SK-N-SH (cell line): Measurements from ENCODE around the gene OPTC. TPM values are rescaled to one million over a fixed set of nuclear protein-coding genes. Genes with fewer than 3 reads are reported as not detected.
A peak's percentile ranks its signal among the peaks of the same experiment; 100 is the strongest.

Experiments
- CTCF ChIA-PET: fragments of 300-600, 350-600 bp; formaldehyde crosslinking; extraction: SDS; loops from one replicate; lab custom pipeline; 2021; lab: Yijun Ruan, JAX
- POLR2A ChIA-PET: fragments of 350-600 bp; sonication (Branson Sonifier 250); formaldehyde crosslinking; extraction: SDS; loops from one replicate; lab custom pipeline; 2020; ENCODE audit warnings: antibody characterized with exemption, inconsistent platforms; lab: Yijun Ruan, JAX
- DNase-seq: peaks from one replicate; pipeline ENCODE4 v3.0.0; 2012
- H2AFZ ChIP-seq: fragments of 200-600 bp; sonication (generic); 2 replicates; pipeline ENCODE4 v1.8.1; 2016; ENCODE audit warnings: antibody characterized with exemption, mild to moderate bottlenecking, low read depth
- H3F3A ChIP-seq: fragments of 200-600 bp; sonication (generic); replicated peaks from 2 replicates; pipeline ENCODE3; 2016; ENCODE audit warnings: antibody characterized with exemption, mild to moderate bottlenecking; ENCODE audit not compliant: insufficient read depth
- H3K27ac ChIP-seq, 2 experiments: fragments of 200-500 bp in 1 of 2; fragments of 200-600 bp in 1 of 2; sonication (Bioruptor generic) in 1 of 2; sonication (generic), shearing (Covaris generic) in 1 of 2; 2 replicates each; pipeline versions ENCODE4 v1.5.1 to v1.6.1; 2014 to 2016; ENCODE audit warnings: low read depth in 2 of 2, inconsistent platforms in 1 of 2, low read length in 1 of 2, mild to moderate bottlenecking in 1 of 2, mixed read lengths in 1 of 2
- H3K27me3 ChIP-seq: fragments of 200-600 bp; sonication (generic), shearing (Covaris generic); 2 replicates; pipeline ENCODE4 v1.6.1; 2016; ENCODE audit warnings: mixed run types; ENCODE audit not compliant: insufficient read depth
- H3K36me3 ChIP-seq, 2 experiments: fragments of 200-500 bp in 1 of 2; fragments of 200-600 bp in 1 of 2; sonication (Bioruptor generic) in 1 of 2; sonication (generic) in 1 of 2; replicated peaks in 1 of 2; 2 replicates each; pipeline versions ENCODE3 to v1.5.1; 2014 to 2016; ENCODE audit warnings: low read length in 1 of 2, mild to moderate bottlenecking in 1 of 2; ENCODE audit not compliant: insufficient read depth in 2 of 2, control insufficient read depth in 1 of 2
- H3K4me1 ChIP-seq, 2 experiments: fragments of 200-500 bp in 1 of 2; fragments of 200-600 bp in 1 of 2; sonication (Bioruptor generic) in 1 of 2; sonication (generic), shearing (Covaris generic) in 1 of 2; 2 replicates each; pipeline versions ENCODE4 v1.5.1 to v1.6.1; 2014 to 2016; ENCODE audit warnings: low read depth in 1 of 2, low read length in 1 of 2, mixed run types in 1 of 2; ENCODE audit not compliant: insufficient read depth in 2 of 2, control insufficient read depth in 1 of 2
- H3K4me2 ChIP-seq: fragments of 200-600 bp; sonication (generic), shearing (Covaris generic); 2 replicates; pipeline ENCODE4 v1.6.1; 2017; ENCODE audit warnings: mixed run types
- H3K4me3 ChIP-seq, 2 experiments: fragments of 200-500 bp in 1 of 2; fragments of 200-600 bp in 1 of 2; sonication (Bioruptor generic) in 1 of 2; sonication (generic), shearing (Covaris generic) in 1 of 2; 2 replicates each; pipeline versions ENCODE4 v1.5.1 to v1.8.1; 2014 to 2016; ENCODE audit warnings: low read depth in 2 of 2, inconsistent platforms in 1 of 2, low read length in 1 of 2, mild to moderate bottlenecking in 1 of 2, mixed read lengths in 1 of 2, moderate library complexity in 1 of 2
- H3K79me2 ChIP-seq: fragments of 200-600 bp; sonication (generic); 2 replicates; pipeline ENCODE4 v1.8.1; 2017; ENCODE audit warnings: mild to moderate bottlenecking; ENCODE audit not compliant: insufficient read depth
- H3K9ac ChIP-seq: fragments of 200-600 bp; sonication (generic); 2 replicates; pipeline ENCODE4 v1.6.1; 2017; ENCODE audit warnings: mixed run types
- H3K9me2 ChIP-seq: fragments of 200-600 bp; sonication (generic); 2 replicates; pipeline ENCODE4 v1.6.1; 2017; ENCODE audit warnings: mixed run types
- H3K9me3 ChIP-seq: fragments of 200-600 bp; sonication (generic); 2 replicates; pipeline ENCODE4 v1.6.1; 2017; ENCODE audit warnings: mixed run types, mild to moderate bottlenecking, moderate library complexity
- H4K20me1 ChIP-seq: fragments of 200-600 bp; sonication (generic); 2 replicates; pipeline ENCODE4 v1.6.1; 2017; ENCODE audit warnings: mild to moderate bottlenecking, mixed run types; ENCODE audit not compliant: insufficient read depth
- CHD2 ChIP-seq: fragments of 150-350 bp; IDR thresholded peaks from 2 replicates; pipeline ENCODE4 v1.6.1; 2018; ENCODE audit warnings: low read length; ENCODE audit not compliant: partially characterized antibody
- ELF1 ChIP-seq: IDR thresholded peaks from 2 replicates; pipeline ENCODE4 v1.4.0; 2012
- FOSL2 ChIP-seq: IDR thresholded peaks from 2 replicates; pipeline ENCODE4 v1.4.0; 2012; ENCODE audit warnings: low read depth, mild to moderate bottlenecking, moderate library complexity, borderline replicate concordance
- FOXJ3 ChIP-seq: sonication (generic); formaldehyde crosslinking; IDR thresholded peaks from 2 replicates; pipeline ENCODE4 v1.5.1; 2020; ENCODE audit warnings: mild to moderate bottlenecking, missing genetic modification reagents
- GATA2 ChIP-seq: sonication (generic); formaldehyde crosslinking; IDR thresholded peaks from 2 replicates; pipeline ENCODE4 v1.5.0; 2020; ENCODE audit warnings: mild to moderate bottlenecking, missing genetic modification reagents
- JUND ChIP-seq: IDR thresholded peaks from 2 replicates; pipeline ENCODE4 v1.4.0; 2012
- MEF2A ChIP-seq: IDR thresholded peaks from 2 replicates; pipeline ENCODE4 v1.4.0; 2012; ENCODE audit warnings: low read depth, borderline replicate concordance
- MXI1 ChIP-seq: IDR thresholded peaks from 2 replicates; pipeline ENCODE4 v1.6.1; 2012; ENCODE audit warnings: mild to moderate bottlenecking, low read depth, low read length, improper control_type of control experiment
- NRF1 ChIP-seq: IDR thresholded peaks from 2 replicates; pipeline ENCODE4 v1.6.1; 2012; ENCODE audit warnings: low read depth, mild to moderate bottlenecking, low read length
- PBX3 ChIP-seq: IDR thresholded peaks from 2 replicates; pipeline ENCODE4; 2012
- POLR2AphosphoS5 ChIP-seq: IDR thresholded peaks from 2 replicates; pipeline ENCODE4 v1.6.1; 2012; ENCODE audit warnings: low read depth, low read length
- RCOR1 ChIP-seq: fragments of 150-350 bp; IDR thresholded peaks from 2 replicates; pipeline ENCODE4 v1.6.1; 2017; ENCODE audit warnings: antibody characterized with exemption, low read length
- REST ChIP-seq: IDR thresholded peaks from 2 replicates; pipeline ENCODE4 v1.6.1; 2012; ENCODE audit warnings: mild to moderate bottlenecking, low read depth, low read length, moderate library complexity
- RXRA ChIP-seq: IDR thresholded peaks from 2 replicates; pipeline ENCODE4 v1.4.0; 2012; ENCODE audit warnings: low read depth, mild to moderate bottlenecking, borderline replicate concordance
- SIN3A ChIP-seq: IDR thresholded peaks from 2 replicates; pipeline ENCODE4 v1.6.1; 2012; ENCODE audit warnings: low read depth, mild to moderate bottlenecking, low read length, moderate library complexity, borderline replicate concordance
- SMC3 ChIP-seq: IDR thresholded peaks from 2 replicates; pipeline ENCODE4 v1.6.1; 2012; ENCODE audit warnings: low read depth, low read length, improper control_type of control experiment
- TCF12 ChIP-seq: IDR thresholded peaks from 2 replicates; pipeline ENCODE4 v1.4.0; 2012
- USF1 ChIP-seq: IDR thresholded peaks from 2 replicates; pipeline ENCODE4 v1.4.0; 2012; ENCODE audit warnings: low read depth, borderline replicate concordance
- ZBTB33 ChIP-seq: IDR thresholded peaks from 2 replicates; pipeline ENCODE4 v1.4.0; 2012; ENCODE audit warnings: low read depth, borderline replicate concordance
- WGBS: methylation state at CpG from one replicate; pipeline ENCODE4 v1.1.6; 2017; ENCODE audit warnings: low lambda C conversion rate; 5-methylcytosine and 5-hydroxymethylcytosine counted together
- polyA plus RNA-seq, 3 experiments: library from polyadenylated mRNA; depleted of rRNA; stranded (reverse); fragments of >200 nt; gene quantifications; 2 replicates each; pipeline ENCODE4 v1.2.3, GENCODE V29; 2012
- TF ChIP-seq, protein P1 (sequence below): fragments of 150-350 bp; IDR thresholded peaks from 2 replicates; pipeline ENCODE4 v1.6.1; 2016; ENCODE audit warnings: mild to moderate bottlenecking, low read depth, low read length

Gene OPTC
- polyA plus RNA-seq, 1 of the 3 experiments (the other 2 are of a cell fraction) = not detected

- peak; percentile 12; the same call in 1 of the 2 replicates for TF ChIP-seq REST
- TF ChIP-seq GATA2 = no peak
- TF ChIP-seq USF1 = no peak
- TF ChIP-seq FOSL2 = no peak
- TF ChIP-seq MEF2A = no peak
- no peak for TF ChIP-seq ELF1
- 0 out of 2 replicates have a peak, but pooled peaks have one; percentile 26 for TF ChIP-seq SIN3A
These were observed 62.3 kb downstream of the OPTC start (continued) for GRCh38 chr1:203556047-203556851.

GRCh38 chr1:203557390-203557789 lies 63.4 kb downstream of the OPTC start:
- peak overlapping the region; percentile 83 for H3K4me2 ChIP-seq
- POLR2A ChIA-PET = no interaction called here
- H3F3A ChIP-seq = peaks cover 63% of the 10 kb centered on the region
- no peaks in the 10 kb centered on the region for H3K27me3 ChIP-seq
- H3K36me3 ChIP-seq = no peaks in the 10 kb centered on the region
- H3K79me2 ChIP-seq = no peaks in the 10 kb centered on the region
- DNase-seq = no peak
- peak overlapping the region; percentile 6 to 43; a peak in 3 of 4 replicates for H3K4me3 ChIP-seq
- no peak overlapping the region for H2AFZ ChIP-seq
- H3K9ac ChIP-seq = peak overlapping the region; percentile 84
- H3K27ac ChIP-seq = peak overlapping the region; percentile 96 to 99
- H4K20me1 ChIP-seq = no peaks in the 10 kb centered on the region
- peaks cover 37 to 41% of the 10 kb centered on the region in 2 experiments for H3K4me1 ChIP-seq
- 17% methylated on average over 7 of the region's 7 CpGs for WGBS
- no peaks in the 10 kb centered on the region for H3K9me2 ChIP-seq
- CTCF ChIA-PET = interaction anchor here (1.0 to 1.7 kb wide), 2 partner anchors 12 to 145 kb away, joined by 3 to 6 read pairs; no protein-coding TSS in a partner anchor
- H3K9me3 ChIP-seq = no peaks in the 10 kb centered on the region
- TF ChIP-seq ZBTB33 = peak; percentile 84
- TF ChIP-seq USF1 = no peak
- no peak for TF ChIP-seq CHD2
- 0 out of 2 replicates have a peak, but pooled peaks have one; percentile 12 for TF ChIP-seq SMC3
- no peak for TF ChIP-seq MXI1
- no peak for TF ChIP-seq NRF1
- TF ChIP-seq, protein P1, sequence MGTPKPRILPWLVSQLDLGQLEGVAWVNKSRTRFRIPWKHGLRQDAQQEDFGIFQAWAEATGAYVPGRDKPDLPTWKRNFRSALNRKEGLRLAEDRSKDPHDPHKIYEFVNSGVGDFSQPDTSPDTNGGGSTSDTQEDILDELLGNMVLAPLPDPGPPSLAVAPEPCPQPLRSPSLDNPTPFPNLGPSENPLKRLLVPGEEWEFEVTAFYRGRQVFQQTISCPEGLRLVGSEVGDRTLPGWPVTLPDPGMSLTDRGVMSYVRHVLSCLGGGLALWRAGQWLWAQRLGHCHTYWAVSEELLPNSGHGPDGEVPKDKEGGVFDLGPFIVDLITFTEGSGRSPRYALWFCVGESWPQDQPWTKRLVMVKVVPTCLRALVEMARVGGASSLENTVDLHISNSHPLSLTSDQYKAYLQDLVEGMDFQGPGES = no peak
- TF ChIP-seq FOXJ3 (CRISPR knock-in tag) = no peak
- TF ChIP-seq JUND = peak; percentile 86
- TF ChIP-seq RXRA = peak; percentile 96
- no peak for TF ChIP-seq RCOR1
- TF ChIP-seq TCF12 = peak; percentile 98
- peak; percentile 86 for TF ChIP-seq MEF2A
- TF ChIP-seq PBX3 = peak; percentile 95
- TF ChIP-seq POLR2AphosphoS5 = peak; percentile 69
